HCT116 (cell line): ENCODE measurements around the gene RET. TPM values are rescaled to one million over a fixed set of nuclear protein-coding genes. Genes with fewer than 3 reads are reported as not detected.

Source experiments
- ATAC-seq: fragments of 200-7000 bp; cut with Tn5 transposase; 2 replicates; pipeline ENCODE4 v1.9.1; 2020; ENCODE audit warnings: mild to moderate bottlenecking, moderate library complexity
- BruUV-seq: library from RNA; stranded (reverse); fragments of 400-500 nt; replicated peaks from 2 replicates; lab custom pipeline; 2021; lab: Mats Ljungman, UMichigan
- CTCF ChIA-PET: fragments of 300-600 bp; sonication (Branson Sonifier 250); formaldehyde crosslinking; loops from one replicate; lab custom pipeline; 2021; ENCODE audit warnings: antibody characterized with exemption; lab: Charles Lee
- POLR2A ChIA-PET: fragments of 300-600, 350-600 bp; sonication (Branson Sonifier 250); formaldehyde crosslinking; loops from one replicate; lab custom pipeline; 2021; ENCODE audit warnings: antibody characterized with exemption; lab: Charles Lee
- RAD21 ChIA-PET, 2 experiments: fragments of 300-600 bp; sonication (Branson Sonifier 250); formaldehyde crosslinking; loops; one replicate each; lab custom pipeline; 2023; ENCODE audit warnings: low total read pairs in 2 of 2; ENCODE audit not compliant: uncharacterized antibody in 2 of 2, unreplicated experiment in 2 of 2, low non-redundant PET in 1 of 2; lab: Charles Lee
- DNase-seq: peaks from one replicate; pipeline ENCODE4 v3.0.0-alpha.2; 2010; ENCODE audit warnings: low read depth, low spot score
- H2AFZ ChIP-seq: fragments of 200-600 bp; shearing (Covaris generic), sonication (generic); 2 replicates; pipeline ENCODE4 v1.6.1; 2017; ENCODE audit warnings: low read depth, mixed run types, mixed read lengths, antibody characterized with exemption, low read length; ENCODE audit not compliant: poor library complexity, severe bottlenecking
- H3K27ac ChIP-seq: 2 replicates; pipeline ENCODE4 v1.5.1; 2012; ENCODE audit warnings: low read depth, low read length
- H3K27me3 ChIP-seq: fragments of 200-600 bp; sonication (generic); 2 replicates; pipeline ENCODE4 v1.6.1; 2016; ENCODE audit warnings: mixed run types, low read length, mixed read lengths; ENCODE audit not compliant: insufficient read depth
- H3K36me3 ChIP-seq, 2 experiments: fragments of 200-500 bp in 1 of 2; fragments of 200-600 bp in 1 of 2; sonication (Bioruptor generic) in 1 of 2; sonication (generic) in 1 of 2; 2 replicates each; pipeline versions ENCODE4 v1.5.1 to v1.6.1; 2014 to 2016; ENCODE audit warnings: low read length in 2 of 2, inconsistent platforms in 1 of 2, mixed read lengths in 1 of 2, mixed run types in 1 of 2; ENCODE audit not compliant: insufficient read depth in 2 of 2, control insufficient read depth in 1 of 2
- H3K4me1 ChIP-seq, 2 experiments: fragments of 200-600 bp in 1 of 2; sonication (generic) in 1 of 2; 2 replicates each; pipeline versions ENCODE4 v1.5.1 to v1.6.1; 2012 to 2017; ENCODE audit warnings: low read length in 2 of 2, inconsistent platforms in 1 of 2, mild to moderate bottlenecking in 1 of 2, mixed read lengths in 1 of 2, mixed run types in 1 of 2, moderate library complexity in 1 of 2; ENCODE audit not compliant: insufficient read depth in 2 of 2, control insufficient read depth in 1 of 2
- H3K4me2 ChIP-seq: fragments of 200-600 bp; sonication (generic); 2 replicates; pipeline ENCODE4 v1.6.1; 2017; ENCODE audit warnings: mixed run types, low read length, mixed read lengths
- H3K4me3 ChIP-seq, 2 experiments: fragments of 200-600 bp in 1 of 2; sonication (generic) in 1 of 2; replicated peaks in 1 of 2; 2 replicates each; pipeline ENCODE4 v1.5.1; 2011 to 2016; ENCODE audit warnings: low read length in 2 of 2, control low read depth in 1 of 2, low read depth in 1 of 2, mild to moderate bottlenecking in 1 of 2, mixed read lengths in 1 of 2, mixed run types in 1 of 2
- H3K79me2 ChIP-seq: fragments of 200-600 bp; sonication (generic); 2 replicates; pipeline ENCODE4 v1.6.1; 2017; ENCODE audit warnings: mild to moderate bottlenecking, mixed run types, low read length, moderate library complexity, mixed read lengths; ENCODE audit not compliant: insufficient read depth
- H3K9ac ChIP-seq: fragments of 200-600 bp; sonication (generic); 2 replicates; pipeline ENCODE4 v1.6.1; 2016; ENCODE audit warnings: low read length, mixed read lengths
- H3K9me2 ChIP-seq: fragments of 200-600 bp; sonication (generic), shearing (Covaris generic); 2 replicates; pipeline ENCODE4 v1.6.1; 2017; ENCODE audit warnings: mixed run types, mild to moderate bottlenecking, moderate library complexity; ENCODE audit not compliant: insufficient read depth
- H3K9me3 ChIP-seq, 2 experiments: fragments of 200-500 bp in 1 of 2; fragments of 200-600 bp in 1 of 2; sonication (Bioruptor generic) in 1 of 2; sonication (generic) in 1 of 2; 2 replicates each; pipeline ENCODE4 v1.6.1; 2014 to 2017; ENCODE audit warnings: low read length in 2 of 2, mixed read lengths in 2 of 2, inconsistent platforms in 1 of 2, low read depth in 1 of 2, mild to moderate bottlenecking in 1 of 2, mixed run types in 1 of 2, moderate library complexity in 1 of 2; ENCODE audit not compliant: control insufficient read depth in 1 of 2, insufficient read depth in 1 of 2
- H4K20me1 ChIP-seq: fragments of 200-600 bp; sonication (generic), shearing (Covaris generic); 2 replicates; pipeline ENCODE4 v1.6.1; 2017; ENCODE audit warnings: mixed run types, mild to moderate bottlenecking, moderate library complexity; ENCODE audit not compliant: insufficient read depth
- ATF3 ChIP-seq: IDR thresholded peaks from 2 replicates; pipeline ENCODE4 v1.6.1; 2012
- CBX3 ChIP-seq: IDR thresholded peaks from 2 replicates; pipeline ENCODE4 v1.6.1; 2012; ENCODE audit warnings: low read depth
- EGR1 ChIP-seq: IDR thresholded peaks from 2 replicates; pipeline ENCODE4 v1.6.1; 2012; ENCODE audit warnings: low read depth
- ELF1 ChIP-seq: IDR thresholded peaks from 2 replicates; pipeline ENCODE4 v1.6.1; 2012; ENCODE audit warnings: low read depth, borderline replicate concordance
- EZH2 ChIP-seq: fragments of 200-600 bp; sonication (generic); IDR thresholded peaks from 2 replicates; pipeline ENCODE4 v1.6.1; 2017; ENCODE audit warnings: antibody characterized with exemption, mixed run types
- EZH2phosphoT487 ChIP-seq: fragments of 200-600 bp; IDR thresholded peaks from 2 replicates; pipeline ENCODE4 v1.6.1; 2018; ENCODE audit warnings: antibody characterized with exemption, borderline replicate concordance
- MAX ChIP-seq: IDR thresholded peaks from 2 replicates; pipeline ENCODE4 v1.6.1; 2012
- POLR2A ChIP-seq: IDR thresholded peaks from 2 replicates; pipeline ENCODE4 v1.7.0; 2011; ENCODE audit warnings: borderline replicate concordance; ENCODE audit not compliant: insufficient read depth, insufficient read length; ENCODE audit errors: extremely low read depth
- RAD21 ChIP-seq: IDR thresholded peaks from 2 replicates; pipeline ENCODE4 v1.6.1; 2012; ENCODE audit warnings: low read depth, mild to moderate bottlenecking
- SIN3A ChIP-seq: IDR thresholded peaks from 2 replicates; pipeline ENCODE4 v1.6.1; 2012; ENCODE audit warnings: low read depth
- SRF ChIP-seq: IDR thresholded peaks from 2 replicates; pipeline ENCODE4 v1.6.1; 2012; ENCODE audit warnings: low read depth
- TCF7L2 ChIP-seq: IDR thresholded peaks from 2 replicates; pipeline ENCODE4 v1.7.0; 2011; ENCODE audit warnings: borderline replicate concordance, inconsistent platforms; ENCODE audit not compliant: insufficient read depth, insufficient read length; ENCODE audit errors: extremely low read depth
- YY1 ChIP-seq: IDR thresholded peaks from 2 replicates; pipeline ENCODE4 v1.6.1; 2011; ENCODE audit warnings: low read length, low read depth, moderate library complexity, mild to moderate bottlenecking; ENCODE audit not compliant: insufficient replicate concordance; ENCODE audit errors: extremely low read depth
- ZFX ChIP-seq: fragments of 450-650 bp; IDR thresholded peaks from 2 replicates; pipeline ENCODE4 v1.6.1; 2017
- intact Hi-C: fragments of 100-400 bp; cut with micrococcal nuclease; formaldehyde crosslinking; loops from 2 replicates; pipeline ENCODE4 v1.10.0; 2022
- total RNA-seq: library from RNA; stranded (reverse); gene quantifications from one replicate; pipeline ENCODE4 v1.2.1, GENCODE V29; 2021; ENCODE audit not compliant: unreplicated experiment
- TF ChIP-seq, protein P1 (sequence below), 3 experiments: fragments of 200-600 bp in 1 of 3; sonication (generic) in 1 of 3; IDR thresholded peaks in 2 of 3; conservative IDR thresholded peaks in 1 of 3; 2 replicates each; pipeline ENCODE4 v1.5.1; 2012 to 2017; ENCODE audit warnings: low read depth in 2 of 3, low read length in 2 of 3, antibody characterized with exemption in 1 of 3, borderline replicate concordance in 1 of 3, control low read depth in 1 of 3, mild to moderate bottlenecking in 1 of 3, mixed read lengths in 1 of 3, mixed run types in 1 of 3, moderate library complexity in 1 of 3; ENCODE audit not compliant: insufficient read depth in 1 of 3
- TF ChIP-seq, protein P2 (sequence below): IDR thresholded peaks from 2 replicates; pipeline ENCODE4 v1.6.1; 2011; ENCODE audit warnings: mild to moderate bottlenecking, low read length, moderate library complexity; ENCODE audit not compliant: insufficient replicate concordance; ENCODE audit errors: extremely low read depth

Gene RET
- total RNA-seq, 1 experiment from 2014 or later = 5.9 TPM

- no peaks in the 10 kb centered on the region for H3K4me1 ChIP-seq
- H3K36me3 ChIP-seq = no peaks in the 10 kb centered on the region
- no peak for TF ChIP-seq YY1
- no peak for TF ChIP-seq ATF3
- TF ChIP-seq CBX3 = no peak
- TF ChIP-seq EZH2 = no peak
- no peak for TF ChIP-seq TCF7L2
- TF ChIP-seq POLR2A = no peak
- no peak for TF ChIP-seq SRF
- TF ChIP-seq SIN3A = no peak
- TF ChIP-seq EGR1 = no peak
- TF ChIP-seq, protein P1, sequence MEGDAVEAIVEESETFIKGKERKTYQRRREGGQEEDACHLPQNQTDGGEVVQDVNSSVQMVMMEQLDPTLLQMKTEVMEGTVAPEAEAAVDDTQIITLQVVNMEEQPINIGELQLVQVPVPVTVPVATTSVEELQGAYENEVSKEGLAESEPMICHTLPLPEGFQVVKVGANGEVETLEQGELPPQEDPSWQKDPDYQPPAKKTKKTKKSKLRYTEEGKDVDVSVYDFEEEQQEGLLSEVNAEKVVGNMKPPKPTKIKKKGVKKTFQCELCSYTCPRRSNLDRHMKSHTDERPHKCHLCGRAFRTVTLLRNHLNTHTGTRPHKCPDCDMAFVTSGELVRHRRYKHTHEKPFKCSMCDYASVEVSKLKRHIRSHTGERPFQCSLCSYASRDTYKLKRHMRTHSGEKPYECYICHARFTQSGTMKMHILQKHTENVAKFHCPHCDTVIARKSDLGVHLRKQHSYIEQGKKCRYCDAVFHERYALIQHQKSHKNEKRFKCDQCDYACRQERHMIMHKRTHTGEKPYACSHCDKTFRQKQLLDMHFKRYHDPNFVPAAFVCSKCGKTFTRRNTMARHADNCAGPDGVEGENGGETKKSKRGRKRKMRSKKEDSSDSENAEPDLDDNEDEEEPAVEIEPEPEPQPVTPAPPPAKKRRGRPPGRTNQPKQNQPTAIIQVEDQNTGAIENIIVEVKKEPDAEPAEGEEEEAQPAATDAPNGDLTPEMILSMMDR (IDR thresholded peaks at IDR 0.05 in 2 of 3, conservative IDR thresholded peaks at IDR 0.05 in 1 of 3; ENCODE audit: borderline replicate concordance in 1 of 3, insufficient read depth in 1 of 3, low read depth in 2 of 3, low read length in 2 of 3) = no peak
- TF ChIP-seq EZH2phosphoT487 = no peak
- TF ChIP-seq ZFX = no peak
- no peak for TF ChIP-seq ELF1
- TF ChIP-seq, protein P2, sequence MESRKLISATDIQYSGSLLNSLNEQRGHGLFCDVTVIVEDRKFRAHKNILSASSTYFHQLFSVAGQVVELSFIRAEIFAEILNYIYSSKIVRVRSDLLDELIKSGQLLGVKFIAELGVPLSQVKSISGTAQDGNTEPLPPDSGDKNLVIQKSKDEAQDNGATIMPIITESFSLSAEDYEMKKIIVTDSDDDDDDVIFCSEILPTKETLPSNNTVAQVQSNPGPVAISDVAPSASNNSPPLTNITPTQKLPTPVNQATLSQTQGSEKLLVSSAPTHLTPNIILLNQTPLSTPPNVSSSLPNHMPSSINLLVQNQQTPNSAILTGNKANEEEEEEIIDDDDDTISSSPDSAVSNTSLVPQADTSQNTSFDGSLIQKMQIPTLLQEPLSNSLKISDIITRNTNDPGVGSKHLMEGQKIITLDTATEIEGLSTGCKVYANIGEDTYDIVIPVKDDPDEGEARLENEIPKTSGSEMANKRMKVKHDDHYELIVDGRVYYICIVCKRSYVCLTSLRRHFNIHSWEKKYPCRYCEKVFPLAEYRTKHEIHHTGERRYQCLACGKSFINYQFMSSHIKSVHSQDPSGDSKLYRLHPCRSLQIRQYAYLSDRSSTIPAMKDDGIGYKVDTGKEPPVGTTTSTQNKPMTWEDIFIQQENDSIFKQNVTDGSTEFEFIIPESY = no peak
- no peak for TF ChIP-seq MAX
- TF ChIP-seq RAD21 = no peak
- ChIA-PET RAD21 (no interaction called here), POLR2A (no interaction called here), CTCF (no interaction called here)
- no peaks in the 10 kb centered on the region for H3K9me3 ChIP-seq
- no peak overlapping the region for H2AFZ ChIP-seq
- no peaks in the 10 kb centered on the region for H3K27me3 ChIP-seq
- DNase-seq (no peak), ATAC-seq (no peak)
- no peak overlapping the region for H3K9ac ChIP-seq
- no peak overlapping the region for H3K4me3 ChIP-seq
- BruUV-seq = no TSS peak
- H4K20me1 ChIP-seq = no peaks in the 10 kb centered on the region
- H3K9me2 ChIP-seq = no peaks in the 10 kb centered on the region
- no peaks in the 10 kb centered on the region for H3K79me2 ChIP-seq
- no peak overlapping the region for H3K27ac ChIP-seq
- intact Hi-C loops = no loop called here
- H3K4me2 ChIP-seq = no peak overlapping the region
These were observed 40.3 kb downstream of the RET start for GRCh38 chr10:43117031-43117776.
